ENCODE results near the gene SNX27. TPM values are rescaled to one million over a fixed set of nuclear protein-coding genes. Genes with fewer than 3 reads are reported as not detected.

Gene SNX27
- total RNA-seq, 4 donors from 2014 or later: 21.9 to 34.3 (median 26.5) TPM

- TF ChIP-seq POLR2A (IDR thresholded peaks at IDR 0.05) (no peak), CTCF (IDR thresholded peaks at IDR 0.05) (no peak)
- intact Hi-C loops (cut with DNase I; ENCODE audit: low total_unique reads): no loop called here
- 79 to 80% methylated on average over 6 of the region's 6 CpGs for WGBS, 2 donors
- no peak for DNase-seq (ENCODE audit: low spot score in 2 of 2)
- H3K4me3 ChIP-seq (ENCODE audit: low read depth, poor library complexity, severe bottlenecking): no peak overlapping the region
Observed at GRCh38 chr1:151619489-151620093, 7.7 kb downstream of the SNX27 start.

DNA sequence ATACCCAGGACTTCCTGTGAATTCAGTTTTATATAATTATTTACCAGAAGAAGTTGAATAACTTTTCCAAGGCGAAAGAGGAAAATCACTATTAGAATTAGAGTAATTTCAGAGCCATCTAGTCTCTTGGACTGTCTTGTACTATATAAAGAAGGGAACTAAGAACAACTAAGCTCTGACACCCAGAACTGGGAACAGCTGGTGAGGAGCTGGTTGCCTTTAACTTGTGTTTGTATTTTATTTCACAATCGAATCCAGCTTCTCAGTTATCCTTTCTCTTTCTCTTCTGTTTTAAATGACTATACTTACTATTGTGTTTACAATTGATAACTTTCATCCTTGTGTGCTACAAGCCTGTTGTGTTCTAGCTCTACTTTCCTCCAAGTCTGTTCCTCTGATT, 8.4 kb downstream of the SNX27 start:
- intact Hi-C loops (cut with DNase I; ENCODE audit: low total_unique reads): no loop called here
- TF ChIP-seq POLR2A (IDR thresholded peaks at IDR 0.05): no peak
- H3K4me3 ChIP-seq (ENCODE audit: low read depth, poor library complexity, severe bottlenecking): no peak overlapping the region
- DNase-seq (ENCODE audit: low spot score in 2 of 2): no peak
- WGBS, 2 donors: 45 to 56% methylated on average over 2 of the region's 2 CpGs

- TF ChIP-seq CTCF (IDR thresholded peaks at IDR 0.05) (no peak), POLR2A (IDR thresholded peaks at IDR 0.05) (no peak)
- WGBS, 2 donors: 39 to 53% methylated on average over 2 of the region's 2 CpGs
- DNase-seq (ENCODE audit: low spot score in 2 of 2): no peak
- no peak overlapping the region for H3K4me3 ChIP-seq (ENCODE audit: low read depth, poor library complexity, severe bottlenecking)
- intact Hi-C loops (cut with DNase I; ENCODE audit: low total_unique reads): no loop called here
Observed at GRCh38 chr1:151621351-151621750, 9.5 kb downstream of the SNX27 start.

DNA sequence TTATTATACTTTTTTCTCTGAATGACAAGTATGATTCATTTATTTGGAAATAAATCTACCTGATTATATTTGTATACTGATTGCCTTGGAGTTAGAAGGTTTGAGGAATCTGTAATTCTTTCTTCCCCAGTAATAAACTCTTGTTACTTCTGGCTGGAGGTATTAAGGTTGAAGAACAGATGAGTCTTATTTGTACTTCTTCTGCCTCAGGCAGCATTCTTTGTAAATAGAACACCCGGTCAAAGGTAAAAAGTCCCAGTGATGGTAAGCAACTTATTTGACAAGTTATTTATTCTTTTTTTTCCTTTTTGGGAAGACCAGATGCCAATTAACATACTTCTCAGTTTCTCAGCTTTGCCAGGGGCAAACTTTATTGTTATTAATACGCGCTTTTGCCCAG, 12.9 kb downstream of the SNX27 start:
- no peak for DNase-seq (ENCODE audit: low spot score in 2 of 2)
- H3K4me3 ChIP-seq (ENCODE audit: low read depth, poor library complexity, severe bottlenecking): no peak overlapping the region
- 83 to 89% methylated on average over 3 of the region's 3 CpGs for WGBS, 2 donors
- TF ChIP-seq CTCF (IDR thresholded peaks at IDR 0.05) (no peak), POLR2A (IDR thresholded peaks at IDR 0.05) (no peak)
- intact Hi-C loops (cut with DNase I; ENCODE audit: low total_unique reads): no loop called here

DNA sequence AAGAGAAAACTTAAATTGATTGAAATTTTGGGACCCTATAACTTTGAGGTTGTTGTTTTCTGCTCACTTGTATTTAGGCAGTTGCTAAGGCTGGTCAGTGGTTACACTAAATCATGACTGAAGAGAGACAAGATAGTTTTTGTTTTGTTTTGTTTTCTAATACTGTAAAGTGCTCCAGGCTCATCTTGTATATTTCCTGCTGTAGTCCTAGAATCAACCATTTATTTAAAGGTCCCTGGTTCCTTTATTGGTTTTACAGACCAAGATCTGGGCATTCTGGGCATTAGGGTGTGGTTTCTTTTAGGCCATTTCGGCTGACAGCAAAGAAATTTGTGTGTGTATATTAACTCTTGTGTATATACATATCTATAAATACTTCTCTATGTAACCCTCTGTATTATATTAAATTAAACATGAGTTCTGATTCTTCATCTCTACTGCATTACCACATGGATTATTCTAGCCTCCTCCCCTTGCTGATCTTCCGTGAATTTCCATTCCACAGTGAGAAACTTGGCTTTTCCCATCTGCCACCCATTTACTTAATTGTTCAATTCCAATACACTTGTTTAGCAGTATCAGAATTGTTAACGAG, 15.0 kb downstream of the SNX27 start:
- 70 to 79% methylated on average over 3 of the region's 3 CpGs for WGBS, 2 donors
- TF ChIP-seq CTCF (IDR thresholded peaks at IDR 0.05) (no peak), POLR2A (IDR thresholded peaks at IDR 0.05) (no peak)
- intact Hi-C loops (cut with DNase I; ENCODE audit: low total_unique reads): no loop called here
- H3K4me3 ChIP-seq (ENCODE audit: low read depth, poor library complexity, severe bottlenecking): no peak overlapping the region
- DNase-seq (ENCODE audit: low spot score in 2 of 2): no peak

GRCh38 chr1:151629278-151629677, 17.4 kb downstream of the SNX27 start:
- intact Hi-C loops (cut with DNase I; ENCODE audit: low total_unique reads): no loop called here
- no peak for DNase-seq (ENCODE audit: low spot score in 2 of 2)
- H3K4me3 ChIP-seq (ENCODE audit: low read depth, poor library complexity, severe bottlenecking): no peak overlapping the region
- TF ChIP-seq POLR2A (IDR thresholded peaks at IDR 0.05) (no peak), CTCF (IDR thresholded peaks at IDR 0.05) (no peak)
- WGBS, 2 donors: 75 to 85% methylated on average over 9 of the region's 9 CpGs
